Esophagus mucosa (tissue), 1 donor: Measurements from ENCODE around the gene CBARP. TPM values are rescaled to one million over a fixed set of nuclear protein-coding genes. Genes with fewer than 3 reads are reported as not detected.

Source experiments
- ATAC-seq: fragments of 200-7000 bp; cut with Tn5 transposase; one replicate; pipeline ENCODE4 v1.9.1; 2020
- total RNA-seq: library from RNA; stranded (reverse); gene quantifications from one replicate; pipeline ENCODE4 v1.2.4, GENCODE V29; 2023
- donor health status: DM: yes; HTN: yes; CAD: no.

Gene CBARP
- total RNA-seq, 1 donor from 2014 or later, result 2.0 TPM

GRCh38 chr19:1226227-1226518 is 11.6 kb downstream of the CBARP start:
- ATAC-seq, result no peak

- ATAC-seq, result no peak
Measured at GRCh38 chr19:1225440-1226226, 12.2 kb downstream of the CBARP start.

- no peak for ATAC-seq
Measured at GRCh38 chr19:1224847-1225246, 13.0 kb downstream of the CBARP start.

- ATAC-seq, result no peak
Measured at GRCh38 chr19:1224047-1224825, 13.6 kb downstream of the CBARP start.

- ATAC-seq, result peak; percentile 2
Measured at GRCh38 chr19:1223018-1223855, 14.6 kb downstream of the CBARP start.

GRCh38 chr19:1222394-1222793 is 15.4 kb downstream of the CBARP start:
- no peak for ATAC-seq

GRCh38 chr19:1221904-1222255 is 15.9 kb downstream of the CBARP start:
- ATAC-seq, result no peak

- peak; percentile 1 for ATAC-seq
Measured at GRCh38 chr19:1220976-1221903, 16.6 kb downstream of the CBARP start.

- ATAC-seq, result no peak
Measured at GRCh38 chr19:1220477-1220930, 17.3 kb downstream of the CBARP start.

- ATAC-seq, result no peak
Measured at GRCh38 chr19:1219786-1220476, 17.9 kb downstream of the CBARP start.

GRCh38 chr19:1218751-1219567 is 18.8 kb downstream of the CBARP start:
- ATAC-seq, result no peak

- ATAC-seq, result no peak
Measured at GRCh38 chr19:1217366-1217765, 20.4 kb downstream of the CBARP start.

GRCh38 chr19:1216756-1217155 is 21.0 kb downstream of the CBARP start:
- ATAC-seq, result no peak

GRCh38 chr19:1214862-1215731 is 22.7 kb downstream of the CBARP start:
- peak; percentile 27 for ATAC-seq

GRCh38 chr19:1214299-1214861 is 23.4 kb downstream of the CBARP start:
- ATAC-seq, result peak; percentile 1

GRCh38 chr19:1213391-1214286 is 24.2 kb downstream of the CBARP start:
- peak; percentile 74 for ATAC-seq

GRCh38 chr19:1211494-1212234 is 26.1 kb downstream of the CBARP start:
- no peak for ATAC-seq
